Measurements from ENCODE around the gene GLIPR1L2.
"Not testable (repeated sequence)": the region's sequence is repeated elsewhere in the genome, so short reads cannot be mapped to it uniquely, and the experiment has no call there.

The GLIPR1L2 gene

GRCh38 chr12:75346215-75346614, 44.7 kb upstream of the GLIPR1L2 start:
- ATAC-seq, result not testable (repeated sequence)

- ATAC-seq, result no peak
- TF ChIP-seq ZFP30 (CRISPR knock-in tag; IDR thresholded peaks at IDR 0.05) (no peak), ARNTL (CRISPR knock-in tag; IDR thresholded peaks at IDR 0.05; ENCODE audit: borderline replicate concordance, low read depth) (no peak), GLIS3 (CRISPR knock-in tag; IDR thresholded peaks at IDR 0.05) (no peak), PATZ1 (CRISPR knock-in tag; IDR thresholded peaks at IDR 0.05; ENCODE audit: borderline replicate concordance) (no peak), CREB5 (CRISPR knock-in tag; IDR thresholded peaks at IDR 0.05; ENCODE audit: low read depth) (no peak), ZNF565 (CRISPR knock-in tag; conservative IDR thresholded peaks at IDR 0.05; ENCODE audit: low read depth) (no peak), ZNF70 (CRISPR knock-in tag; IDR thresholded peaks at IDR 0.05) (no peak), PPARA (CRISPR knock-in tag; IDR thresholded peaks at IDR 0.05; ENCODE audit: borderline replicate concordance) (no peak), OSR1 (CRISPR knock-in tag; IDR thresholded peaks at IDR 0.05) (no peak), ESRRG (CRISPR knock-in tag; IDR thresholded peaks at IDR 0.05) (no peak), CSDC2 (CRISPR knock-in tag; IDR thresholded peaks at IDR 0.05) (no peak)
These were observed 40.9 kb upstream of the GLIPR1L2 start for GRCh38 chr12:75349946-75350345.

- TF ChIP-seq ZFP3 (CRISPR knock-in tag; IDR thresholded peaks at IDR 0.05) (no peak), ZNF8 (CRISPR knock-in tag; IDR thresholded peaks at IDR 0.05) (no peak), OSR1 (CRISPR knock-in tag; IDR thresholded peaks at IDR 0.05) (no peak), TSHZ2 (CRISPR knock-in tag; IDR thresholded peaks at IDR 0.05) (no peak), PATZ1 (CRISPR knock-in tag; IDR thresholded peaks at IDR 0.05; ENCODE audit: borderline replicate concordance) (no peak), ARNTL (CRISPR knock-in tag; IDR thresholded peaks at IDR 0.05; ENCODE audit: borderline replicate concordance, low read depth) (no peak), CSRNP3 (CRISPR knock-in tag; IDR thresholded peaks at IDR 0.05) (no peak)
- no peak for ATAC-seq
These were observed 40.5 kb upstream of the GLIPR1L2 start for GRCh38 chr12:75350413-75350812.

GRCh38 chr12:75354011-75354410, 36.9 kb upstream of the GLIPR1L2 start:
- TF ChIP-seq TCF4 (CRISPR knock-in tag; IDR thresholded peaks at IDR 0.05; ENCODE audit: borderline replicate concordance), result no peak
- no peak for TF ChIP-seq ARNTL (CRISPR knock-in tag; IDR thresholded peaks at IDR 0.05; ENCODE audit: borderline replicate concordance, low read depth)
- TF ChIP-seq ZNF8 (CRISPR knock-in tag; IDR thresholded peaks at IDR 0.05), result no peak
- no peak for TF ChIP-seq CSRNP3 (CRISPR knock-in tag; IDR thresholded peaks at IDR 0.05)
- TF ChIP-seq ISL1 (CRISPR knock-in tag; IDR thresholded peaks at IDR 0.05), result no peak
- TF ChIP-seq BACH2 (CRISPR knock-in tag; IDR thresholded peaks at IDR 0.05; ENCODE audit: borderline replicate concordance), result no peak
- no peak for TF ChIP-seq RARB (CRISPR knock-in tag; IDR thresholded peaks at IDR 0.05)
- no peak for TF ChIP-seq ESRRG (CRISPR knock-in tag; IDR thresholded peaks at IDR 0.05)
- no peak for TF ChIP-seq GLIS3 (CRISPR knock-in tag; IDR thresholded peaks at IDR 0.05)
- no peak for ATAC-seq

Data from SK-N-SH treated with all-trans-retinoic acid at 6 μM for 48 hours (cell line).